Measurements from ENCODE around the gene ERFE. TPM values are rescaled to one million over a fixed set of nuclear protein-coding genes. Genes with fewer than 3 reads are reported as not detected.

The ERFE gene
- total RNA-seq, 4 donors from 2014 or later, result 0.35 to 0.94 (median 0.74) TPM; not detected in 1

- no peaks in the 10 kb centered on the region for H3K36me3 ChIP-seq
- peak within 1 kb of the TSS; percentile 55 to 82 for H3K4me3 ChIP-seq
- peak within 1 kb of the TSS; percentile 81 to 98 (median 95) for H3K27ac ChIP-seq
- H3K4me1 ChIP-seq, result peaks cover 4 to 49% (median 15%) of the 10 kb centered on the region in 3 donors
- ATAC-seq, result peak; percentile 99
- 0% methylated on average over 6 of the region's 126 CpGs; no CpG with 5 or more reads in 1 of the 2 donors for WGBS, 2 donors (ENCODE audit: low coverage in 1 of 2)
- H3K27me3 ChIP-seq, result no peaks in the 10 kb centered on the region
- TF ChIP-seq POLR2A (IDR thresholded peaks at IDR 0.05) (peak; percentile 88 to 95), EP300 (IDR thresholded peaks at IDR 0.05) (no peak), POLR2AphosphoS5 (IDR thresholded peaks at IDR 0.05) (peak; percentile 63)
- TF ChIP-seq, protein P1, sequence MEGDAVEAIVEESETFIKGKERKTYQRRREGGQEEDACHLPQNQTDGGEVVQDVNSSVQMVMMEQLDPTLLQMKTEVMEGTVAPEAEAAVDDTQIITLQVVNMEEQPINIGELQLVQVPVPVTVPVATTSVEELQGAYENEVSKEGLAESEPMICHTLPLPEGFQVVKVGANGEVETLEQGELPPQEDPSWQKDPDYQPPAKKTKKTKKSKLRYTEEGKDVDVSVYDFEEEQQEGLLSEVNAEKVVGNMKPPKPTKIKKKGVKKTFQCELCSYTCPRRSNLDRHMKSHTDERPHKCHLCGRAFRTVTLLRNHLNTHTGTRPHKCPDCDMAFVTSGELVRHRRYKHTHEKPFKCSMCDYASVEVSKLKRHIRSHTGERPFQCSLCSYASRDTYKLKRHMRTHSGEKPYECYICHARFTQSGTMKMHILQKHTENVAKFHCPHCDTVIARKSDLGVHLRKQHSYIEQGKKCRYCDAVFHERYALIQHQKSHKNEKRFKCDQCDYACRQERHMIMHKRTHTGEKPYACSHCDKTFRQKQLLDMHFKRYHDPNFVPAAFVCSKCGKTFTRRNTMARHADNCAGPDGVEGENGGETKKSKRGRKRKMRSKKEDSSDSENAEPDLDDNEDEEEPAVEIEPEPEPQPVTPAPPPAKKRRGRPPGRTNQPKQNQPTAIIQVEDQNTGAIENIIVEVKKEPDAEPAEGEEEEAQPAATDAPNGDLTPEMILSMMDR (IDR thresholded peaks at IDR 0.05), result peak in 1 of 4 experiments; percentile 27
- H3K9me3 ChIP-seq, result no peaks in the 10 kb centered on the region
Observed at GRCh38 chr2:238203094-238203972, 44.6 kb downstream of the ERFE start, which contains the start of gene ILKAP. Gene ILKAP (minus strand): TSS chr2:238203695. CDS start chr2:238203553, 142 bp downstream.

DNA sequence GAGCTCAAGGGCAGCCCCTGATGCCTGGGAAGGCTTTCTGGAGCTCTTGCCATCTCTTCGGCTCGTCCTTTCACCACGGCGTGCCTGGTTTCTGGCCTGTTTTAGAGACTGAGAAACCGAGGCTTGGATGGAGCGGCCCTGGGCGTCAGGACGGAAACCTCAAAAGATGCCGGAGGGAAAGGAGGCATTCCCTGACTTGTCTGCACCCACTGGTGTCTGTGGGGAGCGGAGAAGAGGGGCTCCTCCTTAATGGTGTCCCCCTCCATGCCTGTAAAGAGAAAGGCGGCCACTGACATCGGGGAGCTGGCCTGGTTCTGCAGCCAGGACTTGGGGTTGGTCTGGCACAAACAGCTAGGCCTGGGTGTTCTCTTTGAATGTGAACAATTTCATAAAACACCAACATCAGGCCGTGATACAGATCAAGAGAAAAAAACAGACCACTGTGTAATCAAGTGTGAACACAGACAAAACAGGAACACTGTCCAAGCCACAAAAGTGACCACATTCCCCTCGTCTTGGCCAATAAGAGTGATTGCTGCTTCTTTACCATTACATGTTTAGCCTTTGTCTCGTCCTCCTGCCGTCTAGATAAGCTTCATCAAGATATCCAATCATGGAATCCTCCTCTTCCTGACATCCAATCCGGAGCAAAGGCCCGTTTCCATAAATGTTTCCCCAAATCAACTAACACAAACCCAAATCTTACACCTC, 45.4 kb downstream of the ERFE start:
- 76 to 78% methylated on average over 6 of the region's 18 CpGs for WGBS, 2 donors (ENCODE audit: low coverage in 1 of 2)
- peak overlapping the region; percentile 29 to 82 for H3K4me3 ChIP-seq
- no peaks in the 10 kb centered on the region for H3K27me3 ChIP-seq
- peaks cover 4 to 41% (median 15%) of the 10 kb centered on the region in 3 donors for H3K4me1 ChIP-seq
- no peaks in the 10 kb centered on the region for H3K36me3 ChIP-seq
- ATAC-seq, result peak; percentile 19
- peak overlapping the region; percentile 75 to 98 (median 95) for H3K27ac ChIP-seq
- TF ChIP-seq POLR2AphosphoS5 (IDR thresholded peaks at IDR 0.05) (no peak), EP300 (IDR thresholded peaks at IDR 0.05) (no peak), POLR2A (IDR thresholded peaks at IDR 0.05) (no peak)
- TF ChIP-seq, protein P1 (IDR thresholded peaks at IDR 0.05), result no peak
- H3K9me3 ChIP-seq, result no peaks in the 10 kb centered on the region

DNA sequence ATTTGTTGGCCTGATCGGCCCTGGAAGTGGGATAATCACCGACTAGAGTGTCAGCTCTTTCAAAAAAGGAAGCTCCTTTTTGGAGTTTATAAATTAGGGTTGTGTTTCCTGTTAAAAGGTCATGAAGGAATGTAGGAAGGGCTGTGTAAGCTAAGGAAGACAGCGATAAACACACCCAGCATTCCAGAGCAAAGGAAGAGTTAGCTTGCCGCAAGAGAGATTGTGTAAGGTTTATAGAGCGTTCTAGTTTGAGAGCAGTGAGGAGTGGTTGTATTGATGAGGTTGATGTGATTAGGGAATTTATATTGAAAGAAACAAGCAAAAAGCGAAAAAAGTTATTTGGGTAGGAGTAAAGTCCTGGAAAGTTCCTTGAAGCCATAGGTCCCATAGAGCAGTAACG, 48.2 kb downstream of the ERFE start:
- H3K36me3 ChIP-seq, result no peaks in the 10 kb centered on the region
- H3K4me3 ChIP-seq, result no peak overlapping the region
- H3K27ac ChIP-seq, result no peak overlapping the region
- H3K4me1 ChIP-seq, result peaks cover 0 to 12% (median 6%) of the 10 kb centered on the region in 3 donors
- no peaks in the 10 kb centered on the region for H3K27me3 ChIP-seq
- TF ChIP-seq POLR2A (IDR thresholded peaks at IDR 0.05), result no peak
- TF ChIP-seq, protein P1 (IDR thresholded peaks at IDR 0.05), result no peak
- TF ChIP-seq POLR2AphosphoS5 (IDR thresholded peaks at IDR 0.05), result no peak
- TF ChIP-seq EP300 (IDR thresholded peaks at IDR 0.05), result no peak
- 64 to 72% methylated on average over 6 to 7 of the region's 7 CpGs for WGBS, 2 donors (ENCODE audit: low coverage in 1 of 2)
- ATAC-seq, result no peak
- no peaks in the 10 kb centered on the region for H3K9me3 ChIP-seq

GRCh38 chr2:238216651-238217184, 57.9 kb downstream of the ERFE start:
- no peak overlapping the region for H3K4me3 ChIP-seq
- peaks cover 6% of the 10 kb centered on the region for H3K27me3 ChIP-seq
- H3K27ac ChIP-seq, result no peak overlapping the region
- WGBS, 2 donors (ENCODE audit: low coverage in 1 of 2), result 88 to 100% methylated on average over 1 of the region's 2 CpGs
- TF ChIP-seq EP300 (IDR thresholded peaks at IDR 0.05), result no peak
- no peak for TF ChIP-seq POLR2A (IDR thresholded peaks at IDR 0.05)
- TF ChIP-seq POLR2AphosphoS5 (IDR thresholded peaks at IDR 0.05), result no peak
- TF ChIP-seq, protein P1 (IDR thresholded peaks at IDR 0.05), result no peak
- no peak for ATAC-seq
- no peaks in the 10 kb centered on the region for H3K36me3 ChIP-seq
- H3K4me1 ChIP-seq, result no peaks in the 10 kb centered on the region
- H3K9me3 ChIP-seq, result no peaks in the 10 kb centered on the region

Other genes starting within 250 kb of the ERFE start
- 10 to 100 TPM; 85.0 to 99.5 (median 96.3) TPM for gene UBE2F, start 192.0 kb upstream of the ERFE start, total RNA-seq
- gene SCLY, start 98.0 kb upstream of the ERFE start, total RNA-seq, result 10 to 100 TPM; 14.2 to 23.2 (median 16.5) TPM
- 1 to 10 TPM in 1 of 4 donors, under 1 TPM in 2, not detected in 1; 0.12 to 3.4 (median 0.31) TPM for gene ESPNL, start 58.6 kb upstream of the ERFE start, total RNA-seq
- gene KLHL30, start 20.3 kb upstream of the ERFE start, total RNA-seq, result 1 to 10 TPM; 1.3 to 8.1 (median 3.7) TPM
- 10 to 100 TPM; 18.5 to 45.5 (median 35.1) TPM for gene ILKAP, start 44.7 kb downstream of the ERFE start, total RNA-seq
- 10 to 100 TPM in 2 of 4 donors, 1 to 10 TPM in 2; 3.8 to 19.5 (median 12.2) TPM for gene HES6, start 81.1 kb downstream of the ERFE start, total RNA-seq
- 10 to 100 TPM in 3 of 4 donors, 1 to 10 TPM in 1; 8.7 to 20.5 (median 17.0) TPM for gene PER2, start 129.6 kb downstream of the ERFE start, total RNA-seq
- gene TRAF3IP1, start 161.5 kb downstream of the ERFE start, total RNA-seq, result 10 to 100 TPM; 19.6 to 28.4 (median 21.7) TPM

Measured in gastroesophageal sphincter (tissue), 4 donors.